ENCODE results near the gene MED27. TPM values are rescaled to one million over a fixed set of nuclear protein-coding genes. Genes with fewer than 3 reads are reported as not detected.

MED27 gene
- total RNA-seq, 4 donors from 2014 or later = 12.9 to 21.8 (median 20.0) TPM

- no peak overlapping the region for H3K4me3 ChIP-seq
- no peak overlapping the region for H3K27ac ChIP-seq (replicated peaks in 1 of 4)
- TF ChIP-seq EP300 (IDR thresholded peaks at IDR 0.05) = no peak
- TF ChIP-seq POLR2A (IDR thresholded peaks at IDR 0.05; ENCODE audit: low read depth) = no peak
- no peak for TF ChIP-seq CTCF (IDR thresholded peaks at IDR 0.05)
- no peak for TF ChIP-seq POLR2AphosphoS5 (IDR thresholded peaks at IDR 0.05)
- H3K36me3 ChIP-seq = no peaks in the 10 kb centered on the region
- no peak for DNase-seq (ENCODE audit: extremely low spot score)
- WGBS = 97% methylated on average over 4 of the region's 4 CpGs
- intact Hi-C loops (cut with DNase I) = no loop called here
- peaks cover 0 to 34% (median 0%) of the 10 kb centered on the region in 4 donors for H3K27me3 ChIP-seq
- no peaks in the 10 kb centered on the region for H3K4me1 ChIP-seq
- no peaks in the 10 kb centered on the region for H3K9me3 ChIP-seq
These were observed 234.9 kb downstream of the MED27 start for GRCh38 chr9:131844745-131845118.

GRCh38 chr9:131843989-131844744 lies 235.5 kb downstream of the MED27 start:
- TF ChIP-seq POLR2AphosphoS5 (IDR thresholded peaks at IDR 0.05) = no peak
- TF ChIP-seq POLR2A (IDR thresholded peaks at IDR 0.05; ENCODE audit: low read depth) = no peak
- TF ChIP-seq CTCF (IDR thresholded peaks at IDR 0.05) = no peak
- TF ChIP-seq EP300 (IDR thresholded peaks at IDR 0.05) = no peak
- H3K27me3 ChIP-seq = peaks cover 0 to 37% (median 0%) of the 10 kb centered on the region in 4 donors

GRCh38 chr9:131841765-131842318 lies 237.8 kb downstream of the MED27 start:
- WGBS = 86% methylated on average over 30 of the region's 30 CpGs
- Histone ChIP-seq H3K9me3 (no peaks in the 10 kb centered on the region), H3K27ac (replicated peaks in 1 of 4) (no peak overlapping the region), H3K4me1 (no peaks in the 10 kb centered on the region), H3K27me3 (peaks cover 0 to 59% (median 0%) of the 10 kb centered on the region in 4 donors), H3K36me3 (no peaks in the 10 kb centered on the region), H3K4me3 (no peak overlapping the region)
- TF ChIP-seq POLR2AphosphoS5 (IDR thresholded peaks at IDR 0.05) (no peak), POLR2A (IDR thresholded peaks at IDR 0.05; ENCODE audit: low read depth) (no peak), EP300 (IDR thresholded peaks at IDR 0.05) (no peak), CTCF (IDR thresholded peaks at IDR 0.05) (no peak)
- no peak for DNase-seq (ENCODE audit: extremely low spot score)
- intact Hi-C loops (cut with DNase I) = no loop called here

More at GRCh38 chr9:131843989-131844744, 235.5 kb downstream of the MED27 start:
- no peak overlapping the region for H3K27ac ChIP-seq (replicated peaks in 1 of 4)
- H3K9me3 ChIP-seq = no peaks in the 10 kb centered on the region
- intact Hi-C loops (cut with DNase I) = no loop called here
- DNase-seq (ENCODE audit: extremely low spot score) = no peak
- H3K36me3 ChIP-seq = no peaks in the 10 kb centered on the region
- no peaks in the 10 kb centered on the region for H3K4me1 ChIP-seq
- no peak overlapping the region for H3K4me3 ChIP-seq
- WGBS = 90% methylated on average over 24 of the region's 33 CpGs

GRCh38 chr9:131840751-131841702 lies 238.6 kb downstream of the MED27 start:
- Histone ChIP-seq H3K36me3 (no peaks in the 10 kb centered on the region), H3K9me3 (no peaks in the 10 kb centered on the region), H3K4me1 (no peaks in the 10 kb centered on the region), H3K27me3 (peaks cover 0 to 64% (median 0%) of the 10 kb centered on the region in 4 donors), H3K27ac (replicated peaks in 1 of 4) (no peak overlapping the region), H3K4me3 (no peak overlapping the region)
- WGBS = 88% methylated on average over 21 of the region's 25 CpGs
- TF ChIP-seq EP300 (IDR thresholded peaks at IDR 0.05) = no peak
- TF ChIP-seq POLR2A (IDR thresholded peaks at IDR 0.05; ENCODE audit: low read depth) = no peak
- TF ChIP-seq CTCF (IDR thresholded peaks at IDR 0.05) = no peak
- TF ChIP-seq POLR2AphosphoS5 (IDR thresholded peaks at IDR 0.05) = no peak
- intact Hi-C loops (cut with DNase I) = no loop called here
- no peak for DNase-seq (ENCODE audit: extremely low spot score)
